Measurements from ENCODE around the gene EXTL2.

- TF ChIP-seq GATA2 (IDR thresholded peaks at IDR 0.05; ENCODE audit: low read depth, low read length): peak; percentile 54; the same call in 1 of the 2 replicates
- TF ChIP-seq GATA3 (IDR thresholded peaks at IDR 0.05; ENCODE audit: low read depth, low read length): no peak
Observed at GRCh38 chr1:100895540-100896480, 1.2 kb upstream of the EXTL2 start, which contains the start of gene SLC30A7.
